Gastrocnemius medialis (tissue), 4 donors: ENCODE data around the gene CLDN6. TPM values are rescaled to one million over a fixed set of nuclear protein-coding genes. Genes with fewer than 3 reads are reported as not detected.

ENCODE experiments used
- ATAC-seq, 2 donors: fragments of 150-250 bp; one replicate each; pipeline ENCODE4 v1.9.1; 2016
- DNase-seq, 2 donors: peaks; one replicate each; pipeline ENCODE4 v3.0.0-alpha.2; 2019
- H3K27ac ChIP-seq, 4 donors: fragments of 200-600 bp; sonication (generic); 1 replicate in 1 of 4; 2 replicates in 3 of 4; pipeline ENCODE4 v1.5.1; 2016 to 2018; ENCODE audit warnings: mild to moderate bottlenecking in 2 of 4, moderate library complexity in 1 of 4
- H3K27me3 ChIP-seq, 3 donors: fragments of 200-600 bp; sonication (generic) in 2 of 3; 1 replicate in 1 of 3; 2 replicates in 2 of 3; pipeline versions ENCODE4 v1.5.1 to v1.6.0; 2016 to 2019; ENCODE audit warnings: mild to moderate bottlenecking in 1 of 3, moderate library complexity in 1 of 3
- H3K36me3 ChIP-seq, 2 donors: fragments of 200-600 bp; sonication (generic) in 1 of 2; one replicate each; pipeline ENCODE4 v1.5.1; 2017 to 2018
- H3K4me1 ChIP-seq, 2 donors: fragments of 200-600 bp; sonication (generic) in 1 of 2; one replicate each; pipeline ENCODE4 v1.5.1; 2016 to 2017; ENCODE audit warnings: mild to moderate bottlenecking in 2 of 2
- H3K4me3 ChIP-seq, 4 donors: fragments of 200-600 bp; sonication (generic) in 3 of 4; 1 replicate in 1 of 4; 2 replicates in 3 of 4; pipeline ENCODE4 v1.5.1; 2016 to 2019; ENCODE audit warnings: mild to moderate bottlenecking in 2 of 4
- H3K9me3 ChIP-seq, 3 donors: fragments of 200-600 bp; sonication (generic) in 2 of 3; 1 replicate in 1 of 3; 2 replicates in 2 of 3; pipeline ENCODE4 v1.5.1; 2016 to 2019
- CTCF ChIP-seq, 5 experiments: fragments of 450-650 bp in 3 of 5; fragments of 200-600 bp in 2 of 5; sonication (generic) in 2 of 5; IDR thresholded peaks in 4 of 5; conservative IDR thresholded peaks in 1 of 5; 1 replicate in 4 of 5; 2 replicates in 1 of 5; pipeline ENCODE4 v1.5.1; 2016 to 2019; ENCODE audit warnings: antibody characterized with exemption in 5 of 5, mild to moderate bottlenecking in 3 of 5, moderate library complexity in 3 of 5
- POLR2A ChIP-seq, 2 donors: fragments of 450-650 bp; IDR thresholded peaks; one replicate each; pipeline ENCODE4 v1.6.1; 2017; ENCODE audit warnings: antibody characterized with exemption in 2 of 2, mild to moderate bottlenecking in 2 of 2, moderate library complexity in 2 of 2
- in situ Hi-C, 4 donors: fragments of 200-750 bp; cut with MboI; loops; one replicate each; pipeline versions ENCODE4 v1.15.0 to v1.8.0; 2017; ENCODE audit warnings: low sequenced_read_pairs in 4 of 4
- intact Hi-C: fragments of 100-400 bp; cut with DNase I; formaldehyde crosslinking; loops from one replicate; pipeline ENCODE4 v1.15.1; 2023; ENCODE audit warnings: low total_unique reads
- total RNA-seq, 4 donors: library from RNA; depleted of rRNA; stranded (reverse); fragments of >200 nt; gene quantifications; one replicate each; pipeline versions ENCODE4 v1.1.0 to v1.2.3, GENCODE V29; 2016

Gene CLDN6
- total RNA-seq, 4 donors from 2014 or later, result 0.55 TPM; not detected in 3

DNA sequence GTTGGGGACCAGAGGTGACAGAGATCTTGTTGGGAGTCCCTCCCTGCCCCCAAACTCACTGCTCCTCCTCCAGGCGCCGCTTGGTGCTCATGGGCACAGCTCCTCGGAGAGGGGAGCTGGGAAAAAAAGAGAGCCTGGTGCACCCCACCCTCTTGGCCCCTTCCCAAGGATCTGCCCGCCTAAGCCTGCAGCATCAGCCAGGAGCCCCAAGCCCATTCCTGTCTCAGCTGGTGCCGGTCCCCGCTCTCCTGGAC lies 5.4 kb upstream of the CLDN6 start:
- ATAC-seq (no peak), DNase-seq (peak in 1 of 2 donors; percentile 53)
- in situ Hi-C loops (no loop called here), intact Hi-C loops (loop anchor here (2.0 to 5.0 kb wide), 3 partner anchors 111 to 976 kb away; partner anchors contain the start of genes NTHL1, TSC2 and ZNF263)
- peaks cover 4 to 10% (median 5%) of the 10 kb centered on the region in 3 donors for H3K27me3 ChIP-seq
- no peaks in the 10 kb centered on the region for H3K9me3 ChIP-seq
- peaks cover 32 to 59% of the 10 kb centered on the region in 2 donors for H3K4me1 ChIP-seq
- peaks cover 0 to 19% of the 10 kb centered on the region in 2 donors for H3K36me3 ChIP-seq
- TF ChIP-seq POLR2A (IDR thresholded peaks at IDR 0.05) (no peak), CTCF (IDR thresholded peaks at IDR 0.05 in 4 of 5, conservative IDR thresholded peaks at IDR 0.05 in 1 of 5) (no peak)
- H3K4me3 ChIP-seq, result peak overlapping the region; percentile 71 to 99 (median 82)
- peak overlapping the region; percentile 96 to 100 (median 98) for H3K27ac ChIP-seq

GRCh38 chr16:3022684-3023414 lies 4.9 kb upstream of the CLDN6 start:
- intact Hi-C loops (loop anchor here (2.0 to 5.0 kb wide), 3 partner anchors 110 to 976 kb away; partner anchors contain the start of genes NTHL1, TSC2 and ZNF263), in situ Hi-C loops (no loop called here)
- peaks cover 32 to 55% of the 10 kb centered on the region in 2 donors for H3K4me1 ChIP-seq
- ATAC-seq, result peak; percentile 8 to 15
- H3K4me3 ChIP-seq, result peak overlapping the region; percentile 71 to 99 (median 82)
- DNase-seq, result peak; percentile 41 to 79
- peak overlapping the region; percentile 96 to 100 (median 98) for H3K27ac ChIP-seq
- peaks cover 0 to 19% of the 10 kb centered on the region in 2 donors for H3K36me3 ChIP-seq
- peaks cover 7 to 15% (median 10%) of the 10 kb centered on the region in 3 donors for H3K27me3 ChIP-seq
- TF ChIP-seq POLR2A (IDR thresholded peaks at IDR 0.05), result peak in 1 of 2 donors; percentile 9
- TF ChIP-seq CTCF (IDR thresholded peaks at IDR 0.05 in 4 of 5, conservative IDR thresholded peaks at IDR 0.05 in 1 of 5), result no peak
- no peaks in the 10 kb centered on the region for H3K9me3 ChIP-seq

GRCh38 chr16:3022208-3022683 lies 4.3 kb upstream of the CLDN6 start:
- H3K36me3 ChIP-seq, result peaks cover 0 to 18% of the 10 kb centered on the region in 2 donors
- peak; percentile 85 to 93 for DNase-seq
- H3K27ac ChIP-seq, result peak overlapping the region; percentile 96 to 100 (median 98)
- intact Hi-C loops (loop anchor here (2.0 to 5.0 kb wide), 3 partner anchors 109 to 975 kb away; partner anchors contain the start of genes NTHL1, TSC2 and ZNF263), in situ Hi-C loops (no loop called here)
- ATAC-seq, result peak; percentile 51 to 61
- H3K27me3 ChIP-seq, result peaks cover 13 to 21% (median 13%) of the 10 kb centered on the region in 3 donors
- no peaks in the 10 kb centered on the region for H3K9me3 ChIP-seq
- H3K4me3 ChIP-seq, result peak overlapping the region; percentile 48 to 99 (median 76)
- peaks cover 32 to 54% of the 10 kb centered on the region in 2 donors for H3K4me1 ChIP-seq
- peak in 1 of 5 experiments; percentile 29 for TF ChIP-seq CTCF (IDR thresholded peaks at IDR 0.05 in 4 of 5, conservative IDR thresholded peaks at IDR 0.05 in 1 of 5)
- TF ChIP-seq POLR2A (IDR thresholded peaks at IDR 0.05), result peak; percentile 15 to 30

- peak; percentile 49 to 61 for ATAC-seq
- DNase-seq, result peak; percentile 87 to 95
- peaks cover 32 to 54% of the 10 kb centered on the region in 2 donors for H3K4me1 ChIP-seq
- H3K4me3 ChIP-seq, result peak overlapping the region; percentile 48 to 99 (median 76)
- H3K27me3 ChIP-seq, result peaks cover 13 to 25% (median 15%) of the 10 kb centered on the region in 3 donors
- in situ Hi-C loops (no loop called here), intact Hi-C loops (loop anchor here (1.0 to 5.0 kb wide), 5 partner anchors 37 to 974 kb away; partner anchors contain the start of genes NTHL1, SRRM2, TSC2 and ZNF263)
- TF ChIP-seq POLR2A (IDR thresholded peaks at IDR 0.05) (peak in 1 of 2 donors; percentile 48), CTCF (IDR thresholded peaks at IDR 0.05 in 4 of 5, conservative IDR thresholded peaks at IDR 0.05 in 1 of 5) (peak in 4 of 5 experiments; percentile 30 to 51 (median 38))
- H3K27ac ChIP-seq, result peak overlapping the region; percentile 96 to 100 (median 98)
- H3K9me3 ChIP-seq, result no peaks in the 10 kb centered on the region
- peaks cover 0 to 12% of the 10 kb centered on the region in 2 donors for H3K36me3 ChIP-seq
Observed at GRCh38 chr16:3021449-3022207, 3.6 kb upstream of the CLDN6 start.
